ENCODE results near the gene KL. TPM values are rescaled to one million over a fixed set of nuclear protein-coding genes. Genes with fewer than 3 reads are reported as not detected.

KL gene
- polyA plus RNA-seq, 2 of the 4 experiments (the other 2 are of a cell fraction) = 0.01 TPM; not detected in 1

GRCh38 chr13:33110713-33111413 lies 94.6 kb downstream of the KL start:
- ChIA-PET POLR2A (no interaction called here), CTCF (interaction anchor here (0.7 to 1.5 kb wide), 3 partner anchors 10 to 613 kb away, joined by 3 to 5 read pairs (median 3); no protein-coding TSS in a partner anchor)
- 93% methylated on average over 9 of the region's 14 CpGs for WGBS (ENCODE audit: missing lambda C conversion rate)
- ATAC-seq (no peak), FAIRE-seq (no peak), DNase-seq (ENCODE audit: low read depth in 1 of 2, low spot score in 1 of 2) (no peak)
- Histone ChIP-seq H3K9me3 (no peaks in the 10 kb centered on the region), H3K4me2 (no peak overlapping the region), H3K4me1 (no peaks in the 10 kb centered on the region), H3K27ac (no peak overlapping the region), H3K4me3 (no peak overlapping the region)
- no peak for TF ChIP-seq NPAS2 (CRISPR knock-in tag; IDR thresholded peaks at IDR 0.05; ENCODE audit: borderline replicate concordance)
- TF ChIP-seq EHF (CRISPR knock-in tag; IDR thresholded peaks at IDR 0.05) = no peak
- no peak for TF ChIP-seq RAD21 (conservative IDR thresholded peaks at IDR 0.05 in 1 of 2, IDR thresholded peaks at IDR 0.05 in 1 of 2)
- TF ChIP-seq ZSCAN20 (CRISPR knock-in tag; IDR thresholded peaks at IDR 0.05) = no peak
- TF ChIP-seq SMC3 (IDR thresholded peaks at IDR 0.05) = no peak
- TF ChIP-seq PHF8 (IDR thresholded peaks at IDR 0.05; ENCODE audit: borderline replicate concordance, low read depth) = no peak
- no peak for TF ChIP-seq SREBF2 (IDR thresholded peaks at IDR 0.05)
- no peak for TF ChIP-seq CHD4 (IDR thresholded peaks at IDR 0.05; ENCODE audit: borderline replicate concordance)
- TF ChIP-seq ZC3H11A (IDR thresholded peaks at IDR 0.05) = no peak
- no peak for TF ChIP-seq HOXB13 (CRISPR knock-in tag; IDR thresholded peaks at IDR 0.05; ENCODE audit: low read depth)
- no peak for TF ChIP-seq RFX5 (IDR thresholded peaks at IDR 0.05)
- TF ChIP-seq MAZ (IDR thresholded peaks at IDR 0.05; ENCODE audit: borderline replicate concordance, low read depth, low read length) = no peak
- no peak for TF ChIP-seq BHLHE40 (IDR thresholded peaks at IDR 0.05; ENCODE audit: low read depth, low read length)
- no peak for TF ChIP-seq CBX2 (IDR thresholded peaks at IDR 0.05; ENCODE audit: borderline replicate concordance, low read depth)
- no peak for TF ChIP-seq TFCP2L1 (CRISPR knock-in tag; IDR thresholded peaks at IDR 0.05)
- TF ChIP-seq TP53 (CRISPR knock-in tag; IDR thresholded peaks at IDR 0.05) = no peak
- no peak for TF ChIP-seq RNF2 (IDR thresholded peaks at IDR 0.05; ENCODE audit: borderline replicate concordance, low read depth)
- TF ChIP-seq JUNB (IDR thresholded peaks at IDR 0.05) = no peak
- no peak for TF ChIP-seq MAFK (IDR thresholded peaks at IDR 0.05; ENCODE audit: partially characterized antibody)
- no peak for TF ChIP-seq HEYL (CRISPR knock-in tag; IDR thresholded peaks at IDR 0.05)

DNA sequence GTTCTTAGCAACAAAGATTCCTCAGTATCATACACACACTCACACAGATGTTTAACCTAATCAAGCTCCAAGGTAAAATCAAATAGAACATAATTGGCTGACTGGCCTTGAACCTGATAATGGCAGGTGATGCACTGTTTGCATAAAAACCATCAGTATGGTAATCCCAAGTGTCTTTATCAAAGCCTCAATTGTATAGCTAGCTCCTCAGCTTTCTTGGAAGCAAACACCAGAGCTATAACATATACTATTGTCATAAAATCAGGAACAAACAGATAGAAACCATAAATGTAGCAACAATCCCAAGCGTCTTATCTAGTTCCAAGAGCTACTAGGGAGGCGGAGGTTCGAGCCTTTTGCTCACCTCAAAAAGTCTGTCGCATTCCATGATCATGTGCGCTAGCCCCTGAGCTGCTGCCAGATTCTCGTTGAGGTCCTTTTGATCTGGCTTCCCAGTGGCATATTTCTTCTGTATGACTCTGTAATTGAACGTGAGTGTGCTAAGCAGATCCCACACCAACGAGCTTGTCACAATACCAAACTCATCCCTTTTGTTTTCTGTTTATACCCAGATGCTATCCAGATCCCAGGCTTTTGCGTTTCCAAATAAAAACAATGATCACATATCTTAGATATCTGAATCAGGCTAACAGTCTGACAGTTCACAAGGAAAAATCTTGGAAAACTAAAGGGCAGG lies 95.3 kb downstream of the KL start:
- Histone ChIP-seq H3K4me2 (no peak overlapping the region), H3K4me1 (no peaks in the 10 kb centered on the region; the same call in 2 of the 3 replicates), H3K9me3 (no peaks in the 10 kb centered on the region), H3K4me3 (no peak overlapping the region), H3K27ac (no peak overlapping the region)
- POLR2A ChIA-PET = no interaction called here
- ATAC-seq (no peak), FAIRE-seq (no peak), DNase-seq (ENCODE audit: low read depth in 1 of 2, low spot score in 1 of 2) (no peak)
- CTCF ChIA-PET = interaction anchor here (0.8 to 1.5 kb wide), 3 partner anchors 11 to 431 kb away, joined by 3 to 5 read pairs (median 4); no protein-coding TSS in a partner anchor
- WGBS (ENCODE audit: missing lambda C conversion rate) = 81% methylated on average over 9 of the region's 9 CpGs
- no peak for TF ChIP-seq KDM5A (IDR thresholded peaks at IDR 0.05)
- TF ChIP-seq POLR2AphosphoS2 (conservative IDR thresholded peaks at IDR 0.05; ENCODE audit: low read length) = no peak
- TF ChIP-seq ZC3H11A (IDR thresholded peaks at IDR 0.05) = no peak
- TF ChIP-seq BHLHE40 (IDR thresholded peaks at IDR 0.05; ENCODE audit: low read depth, low read length) = no peak
- no peak for TF ChIP-seq NFE2L2 (conservative IDR thresholded peaks at IDR 0.05; ENCODE audit: low read length)
- no peak for TF ChIP-seq CBX2 (IDR thresholded peaks at IDR 0.05; ENCODE audit: borderline replicate concordance, low read depth)
- TF ChIP-seq PBX3 (IDR thresholded peaks at IDR 0.05) = no peak
- TF ChIP-seq FOXS1 (CRISPR knock-in tag; IDR thresholded peaks at IDR 0.05) = no peak
- TF ChIP-seq EHF (CRISPR knock-in tag; IDR thresholded peaks at IDR 0.05) = no peak
- no peak for TF ChIP-seq EHMT2 (IDR thresholded peaks at IDR 0.05; ENCODE audit: low read depth)
- TF ChIP-seq FOSL2 (IDR thresholded peaks at IDR 0.05) = no peak
- no peak for TF ChIP-seq FOSL2 (CRISPR knock-in tag; IDR thresholded peaks at IDR 0.05)
- no peak for TF ChIP-seq CHD2 (IDR thresholded peaks at IDR 0.05; ENCODE audit: low read length, partially characterized antibody)
- TF ChIP-seq MAFK (IDR thresholded peaks at IDR 0.05; ENCODE audit: partially characterized antibody) = no peak
- TF ChIP-seq, protein P1, sequence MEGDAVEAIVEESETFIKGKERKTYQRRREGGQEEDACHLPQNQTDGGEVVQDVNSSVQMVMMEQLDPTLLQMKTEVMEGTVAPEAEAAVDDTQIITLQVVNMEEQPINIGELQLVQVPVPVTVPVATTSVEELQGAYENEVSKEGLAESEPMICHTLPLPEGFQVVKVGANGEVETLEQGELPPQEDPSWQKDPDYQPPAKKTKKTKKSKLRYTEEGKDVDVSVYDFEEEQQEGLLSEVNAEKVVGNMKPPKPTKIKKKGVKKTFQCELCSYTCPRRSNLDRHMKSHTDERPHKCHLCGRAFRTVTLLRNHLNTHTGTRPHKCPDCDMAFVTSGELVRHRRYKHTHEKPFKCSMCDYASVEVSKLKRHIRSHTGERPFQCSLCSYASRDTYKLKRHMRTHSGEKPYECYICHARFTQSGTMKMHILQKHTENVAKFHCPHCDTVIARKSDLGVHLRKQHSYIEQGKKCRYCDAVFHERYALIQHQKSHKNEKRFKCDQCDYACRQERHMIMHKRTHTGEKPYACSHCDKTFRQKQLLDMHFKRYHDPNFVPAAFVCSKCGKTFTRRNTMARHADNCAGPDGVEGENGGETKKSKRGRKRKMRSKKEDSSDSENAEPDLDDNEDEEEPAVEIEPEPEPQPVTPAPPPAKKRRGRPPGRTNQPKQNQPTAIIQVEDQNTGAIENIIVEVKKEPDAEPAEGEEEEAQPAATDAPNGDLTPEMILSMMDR (IDR thresholded peaks at IDR 0.05) = no peak
- TF ChIP-seq, protein P2, sequence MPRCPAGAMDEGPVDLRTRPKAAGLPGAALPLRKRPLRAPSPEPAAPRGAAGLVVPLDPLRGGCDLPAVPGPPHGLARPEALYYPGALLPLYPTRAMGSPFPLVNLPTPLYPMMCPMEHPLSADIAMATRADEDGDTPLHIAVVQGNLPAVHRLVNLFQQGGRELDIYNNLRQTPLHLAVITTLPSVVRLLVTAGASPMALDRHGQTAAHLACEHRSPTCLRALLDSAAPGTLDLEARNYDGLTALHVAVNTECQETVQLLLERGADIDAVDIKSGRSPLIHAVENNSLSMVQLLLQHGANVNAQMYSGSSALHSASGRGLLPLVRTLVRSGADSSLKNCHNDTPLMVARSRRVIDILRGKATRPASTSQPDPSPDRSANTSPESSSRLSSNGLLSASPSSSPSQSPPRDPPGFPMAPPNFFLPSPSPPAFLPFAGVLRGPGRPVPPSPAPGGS (IDR thresholded peaks at IDR 0.05) = no peak
- TF ChIP-seq, protein P3, sequence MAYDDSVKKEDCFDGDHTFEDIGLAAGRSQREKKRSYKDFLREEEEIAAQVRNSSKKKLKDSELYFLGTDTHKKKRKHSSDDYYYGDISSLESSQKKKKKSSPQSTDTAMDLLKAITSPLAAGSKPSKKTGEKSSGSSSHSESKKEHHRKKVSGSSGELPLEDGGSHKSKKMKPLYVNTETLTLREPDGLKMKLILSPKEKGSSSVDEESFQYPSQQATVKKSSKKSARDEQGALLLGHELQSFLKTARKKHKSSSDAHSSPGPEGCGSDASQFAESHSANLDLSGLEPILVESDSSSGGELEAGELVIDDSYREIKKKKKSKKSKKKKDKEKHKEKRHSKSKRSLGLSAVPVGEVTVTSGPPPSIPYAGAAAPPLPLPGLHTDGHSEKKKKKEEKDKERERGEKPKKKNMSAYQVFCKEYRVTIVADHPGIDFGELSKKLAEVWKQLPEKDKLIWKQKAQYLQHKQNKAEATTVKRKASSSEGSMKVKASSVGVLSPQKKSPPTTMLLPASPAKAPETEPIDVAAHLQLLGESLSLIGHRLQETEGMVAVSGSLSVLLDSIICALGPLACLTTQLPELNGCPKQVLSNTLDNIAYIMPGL (CRISPR knock-in tag; IDR thresholded peaks at IDR 0.05; ENCODE audit: borderline replicate concordance) = no peak

Measured in A549 (cell line).